ENCODE measurements around the gene ZNF587B. TPM values are rescaled to one million over a fixed set of nuclear protein-coding genes. Genes with fewer than 3 reads are reported as not detected.
"Not testable (repeated sequence)": the region's sequence is repeated elsewhere in the genome, so short reads cannot be mapped to it uniquely, and the experiment has no call there.

ZNF587B gene
- total RNA-seq (ENCODE audit: low replicate concordance): 18.3 and 38.7 TPM in 2 replicates

DNA sequence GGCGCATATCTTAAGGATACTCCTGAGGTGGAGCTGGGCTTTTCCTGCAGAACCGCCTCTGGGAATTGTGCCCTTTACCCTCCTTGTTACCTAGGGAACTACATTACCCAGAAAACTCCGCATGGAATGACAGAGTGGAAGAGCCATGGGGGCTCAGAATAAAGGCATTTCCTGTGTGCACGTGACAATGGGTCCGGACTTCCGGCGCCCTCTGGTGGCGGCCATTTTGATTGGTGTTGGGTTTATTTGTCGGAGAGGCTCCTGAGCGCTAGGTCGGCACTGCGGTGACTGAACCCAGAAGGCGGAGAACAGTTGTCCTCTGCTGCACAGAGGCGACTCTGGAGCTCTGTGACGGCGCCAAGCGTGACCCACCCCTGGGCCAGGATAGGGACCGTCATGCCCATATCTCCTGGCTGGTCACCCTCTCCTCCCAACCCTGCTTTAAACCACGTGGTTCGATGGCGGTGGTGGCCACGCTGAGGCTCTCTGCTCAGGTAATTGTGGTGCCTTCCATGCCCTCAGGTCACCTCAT is at the start of gene ZNF587B:
TSS of gene ZNF587B (plus strand) at position 229 of the 532 bp plus-strand sequence. CDS start at position 459, 230 bp downstream.
- H3K4me3 ChIP-seq (ENCODE audit: low read depth, low read length): peak within 1 kb of the TSS; percentile 60
- DNase-seq (ENCODE audit: low read depth): peak; percentile 62
- TF ChIP-seq, protein P1, sequence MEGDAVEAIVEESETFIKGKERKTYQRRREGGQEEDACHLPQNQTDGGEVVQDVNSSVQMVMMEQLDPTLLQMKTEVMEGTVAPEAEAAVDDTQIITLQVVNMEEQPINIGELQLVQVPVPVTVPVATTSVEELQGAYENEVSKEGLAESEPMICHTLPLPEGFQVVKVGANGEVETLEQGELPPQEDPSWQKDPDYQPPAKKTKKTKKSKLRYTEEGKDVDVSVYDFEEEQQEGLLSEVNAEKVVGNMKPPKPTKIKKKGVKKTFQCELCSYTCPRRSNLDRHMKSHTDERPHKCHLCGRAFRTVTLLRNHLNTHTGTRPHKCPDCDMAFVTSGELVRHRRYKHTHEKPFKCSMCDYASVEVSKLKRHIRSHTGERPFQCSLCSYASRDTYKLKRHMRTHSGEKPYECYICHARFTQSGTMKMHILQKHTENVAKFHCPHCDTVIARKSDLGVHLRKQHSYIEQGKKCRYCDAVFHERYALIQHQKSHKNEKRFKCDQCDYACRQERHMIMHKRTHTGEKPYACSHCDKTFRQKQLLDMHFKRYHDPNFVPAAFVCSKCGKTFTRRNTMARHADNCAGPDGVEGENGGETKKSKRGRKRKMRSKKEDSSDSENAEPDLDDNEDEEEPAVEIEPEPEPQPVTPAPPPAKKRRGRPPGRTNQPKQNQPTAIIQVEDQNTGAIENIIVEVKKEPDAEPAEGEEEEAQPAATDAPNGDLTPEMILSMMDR (IDR thresholded peaks at IDR 0.05; ENCODE audit: insufficient read depth, low read length): no peak

DNA sequence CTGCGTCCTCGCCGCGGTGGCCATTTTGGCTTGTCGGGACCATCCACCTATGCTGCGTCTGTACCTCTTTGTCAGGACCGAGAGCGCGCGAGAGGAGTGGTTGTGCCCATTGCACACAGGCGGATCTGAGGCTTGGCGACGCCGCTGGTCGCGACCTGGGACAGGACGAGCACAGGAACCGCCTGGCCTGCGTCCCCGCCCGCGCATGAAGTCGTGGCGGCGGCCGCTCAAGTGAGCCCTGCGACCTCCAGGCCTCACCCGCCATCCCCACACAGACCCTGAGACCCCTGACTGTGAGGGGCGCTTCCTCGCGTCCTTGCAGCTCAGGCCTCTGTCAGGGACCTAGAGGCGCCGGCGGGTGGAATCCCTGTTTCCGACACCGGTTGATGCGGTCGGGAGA is 43.8 kb upstream of the ZNF587B start:
- TF ChIP-seq, protein P1 (IDR thresholded peaks at IDR 0.05; ENCODE audit: insufficient read depth, low read length): no peak
- H3K4me3 ChIP-seq (ENCODE audit: low read depth, low read length): no peak overlapping the region
- no peak for DNase-seq (ENCODE audit: low read depth)

DNA sequence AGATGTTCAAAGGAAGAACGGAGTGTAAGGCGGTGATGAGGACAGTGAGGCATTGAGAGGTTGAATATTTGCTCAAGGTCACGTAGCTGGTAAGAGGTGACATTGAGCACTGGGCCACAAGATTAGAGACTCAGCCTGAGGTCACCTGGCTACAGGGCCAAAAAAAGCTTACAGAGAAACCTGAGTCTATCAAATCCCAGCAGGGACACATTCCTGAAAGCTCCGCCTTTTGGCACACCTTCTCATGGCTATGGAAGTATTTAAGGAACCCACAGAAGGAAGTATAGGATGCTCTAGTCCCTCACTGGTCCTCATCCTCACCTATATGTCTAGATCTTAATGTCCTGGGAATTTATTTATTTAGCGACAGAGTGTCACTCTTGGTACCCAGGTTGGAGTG is 43.2 kb upstream of the ZNF587B start:
- TF ChIP-seq, protein P1 (IDR thresholded peaks at IDR 0.05; ENCODE audit: insufficient read depth, low read length): no peak
- H3K4me3 ChIP-seq (ENCODE audit: low read depth, low read length): no peak overlapping the region
- DNase-seq (ENCODE audit: low read depth): no peak

DNA sequence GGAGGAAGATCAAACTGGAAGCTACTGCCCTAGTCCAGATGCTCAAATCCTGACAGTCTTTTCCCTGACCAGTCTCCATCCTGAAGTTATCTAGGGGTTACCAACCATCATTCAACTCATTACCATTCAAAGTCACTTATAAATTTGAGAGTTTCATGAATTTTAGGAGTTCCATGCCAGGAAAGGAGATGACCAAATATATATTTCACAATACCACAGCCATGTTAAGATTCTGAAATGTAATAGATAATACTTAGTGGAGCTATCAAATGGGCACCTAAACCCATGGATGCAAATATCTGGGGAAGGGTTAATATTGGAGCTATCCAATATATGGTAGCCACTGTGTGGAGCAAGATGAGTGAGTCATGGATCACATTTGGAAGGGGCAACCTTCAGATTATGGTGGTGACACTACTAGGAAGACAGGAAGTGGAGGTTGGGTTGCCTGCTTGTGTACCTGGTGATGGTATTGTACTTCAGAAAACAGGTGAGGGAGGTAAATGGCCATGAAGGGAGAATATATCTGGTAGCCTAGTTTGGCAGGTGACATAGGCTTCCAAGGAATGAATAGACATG is 41.9 kb upstream of the ZNF587B start:
- H3K4me3 ChIP-seq (ENCODE audit: low read depth, low read length): no peak overlapping the region
- TF ChIP-seq, protein P1 (IDR thresholded peaks at IDR 0.05; ENCODE audit: insufficient read depth, low read length): no peak
- DNase-seq (ENCODE audit: low read depth): no peak

DNA sequence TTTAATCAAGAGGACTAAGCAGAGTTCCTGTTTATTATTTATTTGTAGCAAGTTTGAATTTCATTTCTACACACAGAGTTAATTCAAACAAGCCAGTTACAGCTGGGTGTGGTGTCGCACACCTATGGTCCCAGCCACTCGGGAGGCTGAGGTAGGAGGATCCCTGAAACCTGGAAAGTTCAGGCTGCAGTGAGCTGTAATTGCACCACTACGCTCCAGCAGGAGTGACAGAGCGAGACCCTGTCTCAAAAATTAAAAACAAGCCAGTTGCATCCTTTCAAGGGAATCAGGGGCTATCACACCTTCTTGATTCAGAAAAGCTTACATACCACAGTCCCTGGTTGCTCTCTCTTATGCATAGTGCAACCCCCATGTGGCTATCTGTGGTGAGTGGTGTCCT is 40.8 kb upstream of the ZNF587B start:
- no peak overlapping the region for H3K4me3 ChIP-seq (ENCODE audit: low read depth, low read length)
- DNase-seq (ENCODE audit: low read depth): no peak
- TF ChIP-seq, protein P1 (IDR thresholded peaks at IDR 0.05; ENCODE audit: insufficient read depth, low read length): no peak

DNA sequence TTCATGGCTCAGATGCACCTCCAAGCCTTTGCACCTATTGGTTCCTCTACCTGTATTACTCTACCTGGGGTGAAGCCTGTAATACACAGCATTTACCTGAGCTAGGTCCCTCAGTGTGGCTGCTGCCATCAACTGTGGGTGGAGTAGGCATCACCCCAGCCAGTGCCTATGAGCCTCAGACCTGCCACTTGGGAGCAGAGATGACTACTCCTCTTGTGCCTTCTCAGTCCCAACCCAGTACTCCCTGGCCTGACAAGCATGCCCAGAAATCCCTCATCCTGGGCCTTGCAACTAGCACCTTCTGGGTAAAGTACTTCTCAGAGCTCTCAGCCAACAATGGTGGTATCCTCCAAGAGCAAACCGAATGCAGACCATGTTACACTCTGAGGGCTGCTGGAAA is 33.5 kb upstream of the ZNF587B start:
- DNase-seq (ENCODE audit: low read depth); H3K4me3 ChIP-seq (ENCODE audit: low read depth, low read length): not testable (repeated sequence)

DNA sequence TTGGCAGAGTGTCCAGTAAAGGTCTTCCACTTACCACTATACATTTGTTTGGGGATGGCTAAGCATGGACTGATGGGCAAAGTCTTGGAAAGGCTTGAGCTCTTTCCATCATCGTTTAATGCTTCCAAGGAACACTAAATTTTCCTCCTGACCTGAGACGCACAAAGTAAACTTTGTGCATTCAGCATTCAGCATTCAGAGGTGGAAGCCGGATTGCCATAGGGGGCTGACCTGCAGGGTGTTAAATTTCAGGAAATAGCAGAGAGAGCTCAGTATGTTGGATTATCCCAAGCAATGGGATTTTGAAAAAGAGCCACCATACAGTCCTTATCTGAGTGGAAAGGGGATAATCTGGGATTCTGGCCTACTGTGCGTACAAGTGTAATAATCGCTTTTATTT is 29.4 kb upstream of the ZNF587B start:
- TF ChIP-seq, protein P1 (IDR thresholded peaks at IDR 0.05; ENCODE audit: insufficient read depth, low read length): no peak
- no peak for DNase-seq (ENCODE audit: low read depth)
- H3K4me3 ChIP-seq (ENCODE audit: low read depth, low read length): no peak overlapping the region

Measured in fibroblast of the aortic adventitia (primary cell).